GM12873 (cell line): ENCODE results near the gene IGF2BP2.

Experiments
- CTCF ChIP-seq: IDR thresholded peaks from 2 replicates; pipeline ENCODE4 v1.5.1; 2012; ENCODE audit warnings: low read depth, mild to moderate bottlenecking, moderate library complexity, low read length, control low read depth; ENCODE audit not compliant: insufficient read depth; ENCODE audit errors: missing control alignments

The IGF2BP2 gene

GRCh38 chr3:185702262-185703225 is 122.3 kb downstream of the IGF2BP2 start:
- no peak for TF ChIP-seq CTCF

GRCh38 chr3:185701611-185702261 is 123.1 kb downstream of the IGF2BP2 start:
- TF ChIP-seq CTCF = no peak

GRCh38 chr3:185699927-185700326 is 124.9 kb downstream of the IGF2BP2 start:
- TF ChIP-seq CTCF = no peak

- TF ChIP-seq CTCF = no peak
These were observed 128.8 kb downstream of the IGF2BP2 start for GRCh38 chr3:185696039-185696438.

- no peak for TF ChIP-seq CTCF
These were observed 130.7 kb downstream of the IGF2BP2 start for GRCh38 chr3:185693985-185694653.

GRCh38 chr3:185691622-185692021 is 133.2 kb downstream of the IGF2BP2 start:
- TF ChIP-seq CTCF = no peak
